HEK293 (cell line): ENCODE data around the gene IFT43.

Source experiments
- CTCF ChIA-PET: fragments of 350-600 bp; formaldehyde crosslinking; extraction: SDS; loops from one replicate; lab custom pipeline; 2021; ENCODE audit warnings: antibody characterized with exemption; lab: Yijun Ruan, JAX
- POLR2A ChIA-PET: fragments of 300-600 bp; formaldehyde crosslinking; extraction: SDS; loops from one replicate; lab custom pipeline; 2020; ENCODE audit warnings: antibody characterized with exemption, inconsistent platforms; lab: Yijun Ruan, JAX
- H3K27ac ChIP-seq: fragments of 200-500 bp; sonication (Bioruptor generic); 2 replicates; pipeline ENCODE4 v1.5.1; 2014; ENCODE audit warnings: low read depth, low read length, control low read depth, inconsistent platforms; ENCODE audit errors: extremely low read depth
- H3K36me3 ChIP-seq, 2 experiments: fragments of 200-500 bp in 1 of 2; sonication (Bioruptor generic) in 1 of 2; 1 replicate in 1 of 2; 2 replicates in 1 of 2; pipeline ENCODE4 v1.5.1; 2014 to 2017; ENCODE audit warnings: inconsistent platforms in 2 of 2, low read length in 2 of 2; ENCODE audit not compliant: control insufficient read depth in 2 of 2, insufficient read depth in 1 of 2
- H3K4me1 ChIP-seq: fragments of 200-500 bp; sonication (Bioruptor generic); 2 replicates; pipeline ENCODE4 v1.5.1; 2014; ENCODE audit warnings: mild to moderate bottlenecking, low read length, inconsistent platforms; ENCODE audit not compliant: control insufficient read depth, insufficient read depth
- H3K4me3 ChIP-seq: 2 replicates; pipeline ENCODE4 v1.5.1; 2011; ENCODE audit warnings: low read depth, mild to moderate bottlenecking, control low read depth, low read length, moderate library complexity
- H3K9me3 ChIP-seq: fragments of 200-500 bp; sonication (Bioruptor generic); 2 replicates; pipeline ENCODE4 v1.5.1; 2014; ENCODE audit warnings: low read depth, low read length, inconsistent platforms; ENCODE audit not compliant: control insufficient read depth, insufficient read depth
- EGR2 ChIP-seq: fragments of 450-650 bp; formaldehyde crosslinking; IDR thresholded peaks from 2 replicates; pipeline ENCODE4 v1.5.1; 2016; ENCODE audit warnings: low read depth, missing biosample characterization, missing genetic modification characterization
- KLF10 ChIP-seq: fragments of 450-650 bp; IDR thresholded peaks from 2 replicates; pipeline ENCODE4 v1.5.1; 2018; ENCODE audit warnings: missing biosample characterization, mild to moderate bottlenecking, missing genetic modification characterization
- RBAK ChIP-seq: fragments of 450-650 bp; formaldehyde crosslinking; IDR thresholded peaks from 2 replicates; pipeline ENCODE4 v1.5.1; 2016; ENCODE audit warnings: missing biosample characterization, missing genetic modification characterization
- TCF7L2 ChIP-seq: IDR thresholded peaks from 2 replicates; pipeline ENCODE4 v1.6.1; 2011; ENCODE audit warnings: low read depth, mild to moderate bottlenecking, inconsistent platforms, low read length, moderate library complexity, borderline replicate concordance
- ZNF175 ChIP-seq: fragments of 450-650 bp; formaldehyde crosslinking; IDR thresholded peaks from 2 replicates; pipeline ENCODE4 v1.5.1; 2016; ENCODE audit warnings: missing biosample characterization, missing genetic modification characterization
- ZNF221 ChIP-seq: fragments of 450-650 bp; formaldehyde crosslinking; IDR thresholded peaks from 2 replicates; pipeline ENCODE4 v1.5.1; 2017; ENCODE audit warnings: missing biosample characterization, missing genetic modification characterization, borderline replicate concordance
- ZNF239 ChIP-seq: fragments of 450-650 bp; formaldehyde crosslinking; IDR thresholded peaks from 2 replicates; pipeline ENCODE4 v1.5.1; 2016; ENCODE audit warnings: missing biosample characterization, missing genetic modification characterization
- ZNF266 ChIP-seq: fragments of 450-650 bp; formaldehyde crosslinking; IDR thresholded peaks from 2 replicates; pipeline ENCODE4 v1.5.1; 2016; ENCODE audit warnings: missing biosample characterization, missing genetic modification characterization, low read depth
- ZNF341 ChIP-seq: fragments of 450-650 bp; formaldehyde crosslinking; IDR thresholded peaks from 2 replicates; pipeline ENCODE4; 2016; ENCODE audit warnings: low read depth, missing biosample characterization, missing genetic modification characterization
- ZNF426 ChIP-seq: fragments of 450-650 bp; formaldehyde crosslinking; IDR thresholded peaks from 2 replicates; pipeline ENCODE4 v1.5.1; 2017; ENCODE audit warnings: missing biosample characterization, missing genetic modification characterization, mild to moderate bottlenecking, inconsistent platforms, moderate library complexity
- ZNF521 ChIP-seq: fragments of 450-650 bp; formaldehyde crosslinking; IDR thresholded peaks from 2 replicates; pipeline ENCODE4 v1.5.1; 2017; ENCODE audit warnings: missing biosample characterization, mild to moderate bottlenecking, missing genetic modification characterization
- ZNF560 ChIP-seq: fragments of 450-650 bp; formaldehyde crosslinking; IDR thresholded peaks from 2 replicates; pipeline ENCODE4 v1.5.1; 2017; ENCODE audit warnings: missing biosample characterization, missing genetic modification characterization, borderline replicate concordance
- ZNF585B ChIP-seq: fragments of 450-650 bp; formaldehyde crosslinking; IDR thresholded peaks from 2 replicates; pipeline ENCODE4 v1.5.1; 2016; ENCODE audit warnings: missing biosample characterization, missing genetic modification characterization
- ZNF76 ChIP-seq: fragments of 450-650 bp; formaldehyde crosslinking; IDR thresholded peaks from 2 replicates; pipeline ENCODE4; 2016; ENCODE audit warnings: low read depth, missing biosample characterization, missing genetic modification characterization, borderline replicate concordance
- ZNF791 ChIP-seq: fragments of 450-650 bp; formaldehyde crosslinking; IDR thresholded peaks from 2 replicates; pipeline ENCODE4 v1.5.1; 2016; ENCODE audit warnings: missing biosample characterization, missing genetic modification characterization
- ZNF843 ChIP-seq: fragments of 450-650 bp; formaldehyde crosslinking; IDR thresholded peaks from 2 replicates; pipeline ENCODE4 v1.5.1; 2016; ENCODE audit warnings: missing biosample characterization, missing genetic modification characterization
- TF ChIP-seq, protein P1 (sequence below): fragments of 450-650 bp; formaldehyde crosslinking; IDR thresholded peaks from 2 replicates; pipeline ENCODE4 v1.5.1; 2016; ENCODE audit warnings: missing biosample characterization, missing genetic modification characterization
- TF ChIP-seq, protein P2 (sequence below): fragments of 450-650 bp; formaldehyde crosslinking; IDR thresholded peaks from 2 replicates; pipeline ENCODE4 v1.5.1; 2016; ENCODE audit warnings: missing biosample characterization, missing genetic modification characterization
- TF ChIP-seq, protein P3 (sequence below): fragments of 450-650 bp; formaldehyde crosslinking; IDR thresholded peaks from 2 replicates; pipeline ENCODE4 v1.5.1; 2016; ENCODE audit warnings: missing biosample characterization, missing genetic modification characterization
- TF ChIP-seq, protein P4 (sequence below): fragments of 450-650 bp; formaldehyde crosslinking; IDR thresholded peaks from 2 replicates; pipeline ENCODE4 v1.5.1; 2016; ENCODE audit warnings: missing biosample characterization, missing genetic modification characterization, low read depth
- TF ChIP-seq, protein P5 (sequence below): fragments of 450-650 bp; formaldehyde crosslinking; IDR thresholded peaks from 2 replicates; pipeline ENCODE4 v1.5.1; 2016; ENCODE audit warnings: missing biosample characterization, missing genetic modification characterization

The IFT43 gene

DNA sequence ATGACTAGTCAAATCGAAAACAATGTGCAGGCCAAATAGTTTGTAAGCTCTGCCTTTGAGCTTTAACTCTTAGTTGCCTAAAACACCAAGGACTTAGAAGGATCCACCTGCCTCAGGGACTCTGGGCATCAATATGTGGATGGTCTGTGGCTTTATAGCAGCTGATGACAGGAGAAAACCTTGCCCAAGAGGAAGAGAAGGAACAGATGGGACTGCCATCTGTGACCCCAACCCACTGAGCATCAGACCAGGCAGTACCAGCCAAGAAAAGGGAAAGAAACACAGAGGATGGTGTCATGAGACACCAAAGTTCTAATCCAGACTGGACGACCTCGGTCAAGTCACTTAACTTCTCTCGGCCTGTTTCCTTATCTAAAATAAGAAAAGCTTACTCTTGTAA, 16.4 kb upstream of the IFT43 start (continued):
- TF ChIP-seq, protein P1, sequence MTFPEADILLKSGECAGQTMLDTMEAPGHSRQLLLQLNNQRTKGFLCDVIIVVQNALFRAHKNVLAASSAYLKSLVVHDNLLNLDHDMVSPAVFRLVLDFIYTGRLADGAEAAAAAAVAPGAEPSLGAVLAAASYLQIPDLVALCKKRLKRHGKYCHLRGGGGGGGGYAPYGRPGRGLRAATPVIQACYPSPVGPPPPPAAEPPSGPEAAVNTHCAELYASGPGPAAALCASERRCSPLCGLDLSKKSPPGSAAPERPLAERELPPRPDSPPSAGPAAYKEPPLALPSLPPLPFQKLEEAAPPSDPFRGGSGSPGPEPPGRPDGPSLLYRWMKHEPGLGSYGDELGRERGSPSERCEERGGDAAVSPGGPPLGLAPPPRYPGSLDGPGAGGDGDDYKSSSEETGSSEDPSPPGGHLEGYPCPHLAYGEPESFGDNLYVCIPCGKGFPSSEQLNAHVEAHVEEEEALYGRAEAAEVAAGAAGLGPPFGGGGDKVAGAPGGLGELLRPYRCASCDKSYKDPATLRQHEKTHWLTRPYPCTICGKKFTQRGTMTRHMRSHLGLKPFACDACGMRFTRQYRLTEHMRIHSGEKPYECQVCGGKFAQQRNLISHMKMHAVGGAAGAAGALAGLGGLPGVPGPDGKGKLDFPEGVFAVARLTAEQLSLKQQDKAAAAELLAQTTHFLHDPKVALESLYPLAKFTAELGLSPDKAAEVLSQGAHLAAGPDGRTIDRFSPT (tag by site-specific recombination) = no peak
- no peak for TF ChIP-seq TCF7L2
- TF ChIP-seq, protein P2, sequence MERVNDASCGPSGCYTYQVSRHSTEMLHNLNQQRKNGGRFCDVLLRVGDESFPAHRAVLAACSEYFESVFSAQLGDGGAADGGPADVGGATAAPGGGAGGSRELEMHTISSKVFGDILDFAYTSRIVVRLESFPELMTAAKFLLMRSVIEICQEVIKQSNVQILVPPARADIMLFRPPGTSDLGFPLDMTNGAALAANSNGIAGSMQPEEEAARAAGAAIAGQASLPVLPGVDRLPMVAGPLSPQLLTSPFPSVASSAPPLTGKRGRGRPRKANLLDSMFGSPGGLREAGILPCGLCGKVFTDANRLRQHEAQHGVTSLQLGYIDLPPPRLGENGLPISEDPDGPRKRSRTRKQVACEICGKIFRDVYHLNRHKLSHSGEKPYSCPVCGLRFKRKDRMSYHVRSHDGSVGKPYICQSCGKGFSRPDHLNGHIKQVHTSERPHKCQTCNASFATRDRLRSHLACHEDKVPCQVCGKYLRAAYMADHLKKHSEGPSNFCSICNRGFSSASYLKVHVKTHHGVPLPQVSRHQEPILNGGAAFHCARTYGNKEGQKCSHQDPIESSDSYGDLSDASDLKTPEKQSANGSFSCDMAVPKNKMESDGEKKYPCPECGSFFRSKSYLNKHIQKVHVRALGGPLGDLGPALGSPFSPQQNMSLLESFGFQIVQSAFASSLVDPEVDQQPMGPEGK (tag by site-specific recombination) = no peak
- no peak for TF ChIP-seq ZNF175
- no peak for TF ChIP-seq EGR2 (tag by site-specific recombination)

DNA sequence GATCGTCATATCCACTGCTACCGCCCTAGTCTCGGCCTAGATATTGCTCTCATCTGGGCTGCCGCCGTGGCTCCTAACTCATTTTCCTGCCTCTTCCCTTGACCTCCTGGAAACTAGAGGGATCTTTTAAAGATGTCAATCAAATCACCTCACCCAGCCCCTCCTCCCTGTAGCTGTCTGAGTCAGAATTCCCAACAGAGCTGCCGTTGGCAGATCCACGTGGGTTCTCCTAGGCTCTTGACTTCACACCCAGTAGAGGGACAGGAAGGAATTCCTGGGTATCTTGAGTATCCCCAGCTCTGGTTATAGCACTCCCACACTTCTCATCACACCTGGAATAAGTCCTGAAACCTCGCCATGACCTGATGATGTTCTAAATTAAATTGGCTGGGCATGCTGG, 15.7 kb upstream of the IFT43 start:
- TF ChIP-seq ZNF560 (no peak), ZNF843 (tag by site-specific recombination) (no peak), ZNF76 (tag by site-specific recombination) (no peak), ZNF239 (tag by site-specific recombination) (no peak), ZNF791 (tag by site-specific recombination) (no peak), ZNF221 (tag by site-specific recombination) (no peak), KLF10 (no peak), RBAK (tag by site-specific recombination) (no peak), ZNF426 (tag by site-specific recombination) (no peak), ZNF585B (no peak), ZNF341 (no peak), ZNF521 (tag by site-specific recombination) (no peak), ZNF266 (tag by site-specific recombination) (no peak)
- TF ChIP-seq, protein P3, sequence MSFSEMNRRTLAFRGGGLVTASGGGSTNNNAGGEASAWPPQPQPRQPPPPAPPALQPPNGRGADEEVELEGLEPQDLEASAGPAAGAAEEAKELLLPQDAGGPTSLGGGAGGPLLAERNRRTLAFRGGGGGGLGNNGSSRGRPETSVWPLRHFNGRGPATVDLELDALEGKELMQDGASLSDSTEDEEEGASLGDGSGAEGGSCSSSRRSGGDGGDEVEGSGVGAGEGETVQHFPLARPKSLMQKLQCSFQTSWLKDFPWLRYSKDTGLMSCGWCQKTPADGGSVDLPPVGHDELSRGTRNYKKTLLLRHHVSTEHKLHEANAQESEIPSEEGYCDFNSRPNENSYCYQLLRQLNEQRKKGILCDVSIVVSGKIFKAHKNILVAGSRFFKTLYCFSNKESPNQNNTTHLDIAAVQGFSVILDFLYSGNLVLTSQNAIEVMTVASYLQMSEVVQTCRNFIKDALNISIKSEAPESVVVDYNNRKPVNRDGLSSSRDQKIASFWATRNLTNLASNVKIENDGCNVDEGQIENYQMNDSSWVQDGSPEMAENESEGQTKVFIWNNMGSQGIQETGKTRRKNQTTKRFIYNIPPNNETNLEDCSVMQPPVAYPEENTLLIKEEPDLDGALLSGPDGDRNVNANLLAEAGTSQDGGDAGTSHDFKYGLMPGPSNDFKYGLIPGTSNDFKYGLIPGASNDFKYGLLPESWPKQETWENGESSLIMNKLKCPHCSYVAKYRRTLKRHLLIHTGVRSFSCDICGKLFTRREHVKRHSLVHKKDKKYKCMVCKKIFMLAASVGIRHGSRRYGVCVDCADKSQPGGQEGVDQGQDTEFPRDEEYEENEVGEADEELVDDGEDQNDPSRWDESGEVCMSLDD (tag by site-specific recombination) = no peak
- TF ChIP-seq, protein P4, sequence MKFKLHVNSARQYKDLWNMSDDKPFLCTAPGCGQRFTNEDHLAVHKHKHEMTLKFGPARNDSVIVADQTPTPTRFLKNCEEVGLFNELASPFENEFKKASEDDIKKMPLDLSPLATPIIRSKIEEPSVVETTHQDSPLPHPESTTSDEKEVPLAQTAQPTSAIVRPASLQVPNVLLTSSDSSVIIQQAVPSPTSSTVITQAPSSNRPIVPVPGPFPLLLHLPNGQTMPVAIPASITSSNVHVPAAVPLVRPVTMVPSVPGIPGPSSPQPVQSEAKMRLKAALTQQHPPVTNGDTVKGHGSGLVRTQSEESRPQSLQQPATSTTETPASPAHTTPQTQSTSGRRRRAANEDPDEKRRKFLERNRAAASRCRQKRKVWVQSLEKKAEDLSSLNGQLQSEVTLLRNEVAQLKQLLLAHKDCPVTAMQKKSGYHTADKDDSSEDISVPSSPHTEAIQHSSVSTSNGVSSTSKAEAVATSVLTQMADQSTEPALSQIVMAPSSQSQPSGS (tag by site-specific recombination) = no peak
- TF ChIP-seq, protein P5, sequence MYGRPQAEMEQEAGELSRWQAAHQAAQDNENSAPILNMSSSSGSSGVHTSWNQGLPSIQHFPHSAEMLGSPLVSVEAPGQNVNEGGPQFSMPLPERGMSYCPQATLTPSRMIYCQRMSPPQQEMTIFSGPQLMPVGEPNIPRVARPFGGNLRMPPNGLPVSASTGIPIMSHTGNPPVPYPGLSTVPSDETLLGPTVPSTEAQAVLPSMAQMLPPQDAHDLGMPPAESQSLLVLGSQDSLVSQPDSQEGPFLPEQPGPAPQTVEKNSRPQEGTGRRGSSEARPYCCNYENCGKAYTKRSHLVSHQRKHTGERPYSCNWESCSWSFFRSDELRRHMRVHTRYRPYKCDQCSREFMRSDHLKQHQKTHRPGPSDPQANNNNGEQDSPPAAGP (tag by site-specific recombination) = no peak
- ChIA-PET POLR2A (no interaction called here), CTCF (interaction anchor here (1.3 to 2.1 kb wide), 2 partner anchors 12 to 64 kb away, joined by 6 to 13 read pairs; partner anchors contain the start of gene TGFB3)
- Histone ChIP-seq H3K4me1 (no peaks in the 10 kb centered on the region), H3K27ac (no peak overlapping the region), H3K9me3 (no peaks in the 10 kb centered on the region), H3K36me3 (peaks cover 0 to 5% of the 10 kb centered on the region in 2 experiments; a peak in 2 of 3 replicates), H3K4me3 (no peak overlapping the region)
